ENCODE results near the gene MSL3. TPM values are rescaled to one million over a fixed set of nuclear protein-coding genes. Genes with fewer than 3 reads are reported as not detected.

MSL3 gene
- total RNA-seq, 1 donor from 2014 or later: 30.6 TPM

Other genes with a start within 250 kb of the MSL3 start
- gene ARHGAP6, start 92.3 kb upstream of the MSL3 start, total RNA-seq: 0.78 TPM